ENCODE measurements around the gene TNS1. TPM values are rescaled to one million over a fixed set of nuclear protein-coding genes. Genes with fewer than 3 reads are reported as not detected.

TNS1 gene
- total and polyA plus RNA-seq, 10 of the 15 experiments (the other 5 are each of a cell fraction or from before 2014, with no cell fraction given), result 0.05 to 0.44 TPM; not detected in 8

DNA sequence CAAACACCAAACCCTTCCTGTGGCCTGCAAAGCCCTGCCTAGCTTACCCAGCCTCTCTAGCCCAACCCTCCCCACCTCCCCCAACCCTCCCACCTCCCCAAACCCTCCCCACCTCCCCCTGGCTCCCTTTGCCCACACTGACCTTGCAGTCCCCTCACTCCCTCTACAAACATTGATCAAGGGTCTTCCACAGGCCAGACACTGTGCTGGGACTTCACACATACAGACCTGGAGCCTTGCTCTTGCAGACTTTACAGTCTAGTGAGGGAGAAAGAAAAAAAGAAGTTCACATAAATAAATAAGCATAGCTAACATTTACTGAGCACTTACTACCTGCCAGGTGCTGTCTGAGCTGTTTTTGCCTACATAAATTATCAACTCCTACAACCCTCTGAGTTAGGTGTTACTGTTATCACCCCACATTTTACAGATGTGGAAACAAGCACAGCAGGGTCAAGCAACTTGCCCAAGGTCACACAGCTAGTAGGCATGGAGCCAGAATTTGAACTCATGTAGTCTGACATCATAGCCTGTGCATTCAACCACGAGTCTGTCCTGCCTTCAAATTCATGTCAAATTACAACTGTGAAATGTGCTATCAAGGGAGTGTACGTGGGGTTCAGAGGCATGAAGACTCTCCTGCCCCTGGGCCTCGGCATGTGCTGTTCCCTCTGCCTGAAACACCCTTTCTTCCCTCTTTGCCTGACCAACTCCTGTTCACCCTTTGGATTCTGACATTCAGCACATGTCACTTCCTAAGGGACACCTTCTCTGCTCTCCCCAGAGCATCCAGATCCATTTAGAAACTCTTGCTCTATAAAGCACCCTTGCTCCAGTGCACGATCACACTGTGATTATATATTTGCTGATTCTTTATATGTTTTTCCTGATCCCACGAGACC lies 209.9 kb downstream of the TNS1 start:
- peaks cover 3% of the 10 kb centered on the region; the same call in 1 of the 2 replicates for H3K4me1 ChIP-seq (ENCODE audit: control insufficient read depth, insufficient read depth, low read length)
- no peak overlapping the region for H3K4me2 ChIP-seq (ENCODE audit: control insufficient read depth, insufficient read depth)
- BruUV-seq (replicated peaks), result no TSS peak
- no peaks in the 10 kb centered on the region for H3K79me2 ChIP-seq (ENCODE audit: control insufficient read depth, insufficient read depth, low read length)
- ChIA-PET POLR2A (interaction anchor here (0.6 kb wide), 1 partner anchor 273 kb away, joined by 5 read pairs; no protein-coding TSS in a partner anchor), CTCF (interaction anchor here (1.0 to 9.0 kb wide), 5 partner anchors 10 to 276 kb away, joined by 3 to 86 read pairs (median 7); partner anchors contain the start of gene RUFY4), SMC1A (ENCODE audit: uncharacterized antibody, unreplicated experiment) (interaction anchor here (0.9 to 4.6 kb wide), 3 partner anchors 94 to 276 kb away, joined by 3 to 30 read pairs (median 4); partner anchors contain the start of gene RUFY4), RAD21 (ENCODE audit: unreplicated experiment) (interaction anchor here (0.5 to 4.6 kb wide), 3 partner anchors 12 to 242 kb away, joined by 3 to 24 read pairs (median 3); no protein-coding TSS in a partner anchor)
- ATAC-seq (no peak), FAIRE-seq (no peak), DNase-seq (ENCODE audit: low read depth, low spot score) (no peak)
- H3K36me3 ChIP-seq (ENCODE audit: control insufficient read depth in 2 of 2, insufficient read depth in 2 of 2, low read length in 1 of 2), result no peaks in the 10 kb centered on the region
- H3K27ac ChIP-seq (ENCODE audit: control insufficient read depth, insufficient read depth), result no peak overlapping the region
- no peaks in the 10 kb centered on the region for H3K9me3 ChIP-seq (replicated peaks; ENCODE audit: control insufficient read depth, insufficient read depth, low read length)
- no peak overlapping the region for H2AFZ ChIP-seq (ENCODE audit: control insufficient read depth, low read depth, low read length)
- intact Hi-C loops (cut with micrococcal nuclease; ENCODE audit: unreplicated experiment) (no loop called here), in situ Hi-C loops (cut with MboI) (loop anchor here (5.0 kb wide), 3 partner anchors 94 to 274 kb away; partner anchors contain the start of gene RUFY4)
- no peak overlapping the region for H3K9ac ChIP-seq (ENCODE audit: control insufficient read depth, insufficient read depth, low read length)
- H3K27me3 ChIP-seq (replicated peaks in 1 of 2; ENCODE audit: control insufficient read depth in 2 of 2, insufficient read depth in 2 of 2, low read length in 1 of 2), result no peaks in the 10 kb centered on the region
- no peaks in the 10 kb centered on the region for H4K20me1 ChIP-seq (ENCODE audit: control insufficient read depth, insufficient read depth)
- 5% methylated on average over 5 of the region's 5 CpGs for WGBS (ENCODE audit: insufficient coverage, insufficient replicate concordance, low lambda C conversion rate, missing lambda C conversion rate)
- H3K4me3 ChIP-seq, result no peak overlapping the region
- TF ChIP-seq RBBP5 (conservative IDR thresholded peaks at IDR 0.05) (no peak), SMAD5 (IDR thresholded peaks at IDR 0.05; ENCODE audit: low read depth) (no peak), DPF2 (IDR thresholded peaks at IDR 0.05) (no peak), NFYB (IDR thresholded peaks at IDR 0.05; ENCODE audit: insufficient read depth, low read depth, low read length) (no peak), ZSCAN29 (IDR thresholded peaks at IDR 0.05) (no peak), SUZ12 (IDR thresholded peaks at IDR 0.05; ENCODE audit: unreplicated experiment) (no peak), HDAC2 (IDR thresholded peaks at IDR 0.05) (no peak), BACH1 (IDR thresholded peaks at IDR 0.05; ENCODE audit: borderline replicate concordance) (no peak), SRF (IDR thresholded peaks at IDR 0.05; ENCODE audit: low read depth in 2 of 2, low read length in 2 of 2) (no peak), POLR2A (IDR thresholded peaks at IDR 0.05; ENCODE audit: low read depth, low read length) (no peak), SMARCA5 (IDR thresholded peaks at IDR 0.05) (no peak)
- TF ChIP-seq, protein P1, sequence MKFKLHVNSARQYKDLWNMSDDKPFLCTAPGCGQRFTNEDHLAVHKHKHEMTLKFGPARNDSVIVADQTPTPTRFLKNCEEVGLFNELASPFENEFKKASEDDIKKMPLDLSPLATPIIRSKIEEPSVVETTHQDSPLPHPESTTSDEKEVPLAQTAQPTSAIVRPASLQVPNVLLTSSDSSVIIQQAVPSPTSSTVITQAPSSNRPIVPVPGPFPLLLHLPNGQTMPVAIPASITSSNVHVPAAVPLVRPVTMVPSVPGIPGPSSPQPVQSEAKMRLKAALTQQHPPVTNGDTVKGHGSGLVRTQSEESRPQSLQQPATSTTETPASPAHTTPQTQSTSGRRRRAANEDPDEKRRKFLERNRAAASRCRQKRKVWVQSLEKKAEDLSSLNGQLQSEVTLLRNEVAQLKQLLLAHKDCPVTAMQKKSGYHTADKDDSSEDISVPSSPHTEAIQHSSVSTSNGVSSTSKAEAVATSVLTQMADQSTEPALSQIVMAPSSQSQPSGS (IDR thresholded peaks at IDR 0.05; ENCODE audit: low read length), result no peak
- TF ChIP-seq, protein P2, sequence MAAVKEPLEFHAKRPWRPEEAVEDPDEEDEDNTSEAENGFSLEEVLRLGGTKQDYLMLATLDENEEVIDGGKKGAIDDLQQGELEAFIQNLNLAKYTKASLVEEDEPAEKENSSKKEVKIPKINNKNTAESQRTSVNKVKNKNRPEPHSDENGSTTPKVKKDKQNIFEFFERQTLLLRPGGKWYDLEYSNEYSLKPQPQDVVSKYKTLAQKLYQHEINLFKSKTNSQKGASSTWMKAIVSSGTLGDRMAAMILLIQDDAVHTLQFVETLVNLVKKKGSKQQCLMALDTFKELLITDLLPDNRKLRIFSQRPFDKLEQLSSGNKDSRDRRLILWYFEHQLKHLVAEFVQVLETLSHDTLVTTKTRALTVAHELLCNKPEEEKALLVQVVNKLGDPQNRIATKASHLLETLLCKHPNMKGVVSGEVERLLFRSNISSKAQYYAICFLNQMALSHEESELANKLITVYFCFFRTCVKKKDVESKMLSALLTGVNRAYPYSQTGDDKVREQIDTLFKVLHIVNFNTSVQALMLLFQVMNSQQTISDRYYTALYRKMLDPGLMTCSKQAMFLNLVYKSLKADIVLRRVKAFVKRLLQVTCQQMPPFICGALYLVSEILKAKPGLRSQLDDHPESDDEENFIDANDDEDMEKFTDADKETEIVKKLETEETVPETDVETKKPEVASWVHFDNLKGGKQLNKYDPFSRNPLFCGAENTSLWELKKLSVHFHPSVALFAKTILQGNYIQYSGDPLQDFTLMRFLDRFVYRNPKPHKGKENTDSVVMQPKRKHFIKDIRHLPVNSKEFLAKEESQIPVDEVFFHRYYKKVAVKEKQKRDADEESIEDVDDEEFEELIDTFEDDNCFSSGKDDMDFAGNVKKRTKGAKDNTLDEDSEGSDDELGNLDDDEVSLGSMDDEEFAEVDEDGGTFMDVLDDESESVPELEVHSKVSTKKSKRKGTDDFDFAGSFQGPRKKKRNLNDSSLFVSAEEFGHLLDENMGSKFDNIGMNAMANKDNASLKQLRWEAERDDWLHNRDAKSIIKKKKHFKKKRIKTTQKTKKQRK (IDR thresholded peaks at IDR 0.05; ENCODE audit: low read depth, low read length), result no peak
- TF ChIP-seq, protein P3, sequence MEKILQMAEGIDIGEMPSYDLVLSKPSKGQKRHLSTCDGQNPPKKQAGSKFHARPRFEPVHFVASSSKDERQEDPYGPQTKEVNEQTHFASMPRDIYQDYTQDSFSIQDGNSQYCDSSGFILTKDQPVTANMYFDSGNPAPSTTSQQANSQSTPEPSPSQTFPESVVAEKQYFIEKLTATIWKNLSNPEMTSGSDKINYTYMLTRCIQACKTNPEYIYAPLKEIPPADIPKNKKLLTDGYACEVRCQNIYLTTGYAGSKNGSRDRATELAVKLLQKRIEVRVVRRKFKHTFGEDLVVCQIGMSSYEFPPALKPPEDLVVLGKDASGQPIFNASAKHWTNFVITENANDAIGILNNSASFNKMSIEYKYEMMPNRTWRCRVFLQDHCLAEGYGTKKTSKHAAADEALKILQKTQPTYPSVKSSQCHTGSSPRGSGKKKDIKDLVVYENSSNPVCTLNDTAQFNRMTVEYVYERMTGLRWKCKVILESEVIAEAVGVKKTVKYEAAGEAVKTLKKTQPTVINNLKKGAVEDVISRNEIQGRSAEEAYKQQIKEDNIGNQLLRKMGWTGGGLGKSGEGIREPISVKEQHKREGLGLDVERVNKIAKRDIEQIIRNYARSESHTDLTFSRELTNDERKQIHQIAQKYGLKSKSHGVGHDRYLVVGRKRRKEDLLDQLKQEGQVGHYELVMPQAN (conservative IDR thresholded peaks at IDR 0.05), result no peak
- TF ChIP-seq, protein P4, sequence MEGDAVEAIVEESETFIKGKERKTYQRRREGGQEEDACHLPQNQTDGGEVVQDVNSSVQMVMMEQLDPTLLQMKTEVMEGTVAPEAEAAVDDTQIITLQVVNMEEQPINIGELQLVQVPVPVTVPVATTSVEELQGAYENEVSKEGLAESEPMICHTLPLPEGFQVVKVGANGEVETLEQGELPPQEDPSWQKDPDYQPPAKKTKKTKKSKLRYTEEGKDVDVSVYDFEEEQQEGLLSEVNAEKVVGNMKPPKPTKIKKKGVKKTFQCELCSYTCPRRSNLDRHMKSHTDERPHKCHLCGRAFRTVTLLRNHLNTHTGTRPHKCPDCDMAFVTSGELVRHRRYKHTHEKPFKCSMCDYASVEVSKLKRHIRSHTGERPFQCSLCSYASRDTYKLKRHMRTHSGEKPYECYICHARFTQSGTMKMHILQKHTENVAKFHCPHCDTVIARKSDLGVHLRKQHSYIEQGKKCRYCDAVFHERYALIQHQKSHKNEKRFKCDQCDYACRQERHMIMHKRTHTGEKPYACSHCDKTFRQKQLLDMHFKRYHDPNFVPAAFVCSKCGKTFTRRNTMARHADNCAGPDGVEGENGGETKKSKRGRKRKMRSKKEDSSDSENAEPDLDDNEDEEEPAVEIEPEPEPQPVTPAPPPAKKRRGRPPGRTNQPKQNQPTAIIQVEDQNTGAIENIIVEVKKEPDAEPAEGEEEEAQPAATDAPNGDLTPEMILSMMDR (IDR thresholded peaks at IDR 0.05 in 2 of 3, conservative IDR thresholded peaks at IDR 0.05 in 1 of 3; ENCODE audit: control insufficient read depth in 2 of 3, extremely low read depth in 1 of 3, insufficient read depth in 1 of 3, low read depth in 3 of 3, low read length in 3 of 3), result no peak
